Subcutaneous abdominal adipose tissue (tissue), 5 donors: ENCODE data around the gene C2CD2.
A peak's percentile ranks its signal among the peaks of the same experiment; 100 is the strongest.

ENCODE experiments used
- H3K27ac ChIP-seq: one replicate; pipeline ENCODE4 v1.7.0; 2013; ENCODE audit warnings: low read depth, mild to moderate bottlenecking, inconsistent platforms, low read length, moderate library complexity
- H3K27me3 ChIP-seq, 5 donors: one replicate each; pipeline ENCODE4 v1.7.0; 2013; ENCODE audit warnings: low read length in 5 of 5, inconsistent platforms in 1 of 5; ENCODE audit not compliant: control insufficient read depth in 5 of 5, insufficient read depth in 4 of 5
- H3K36me3 ChIP-seq, 5 donors: one replicate each; pipeline ENCODE4 v1.7.0; 2013; ENCODE audit warnings: low read length in 5 of 5; ENCODE audit not compliant: control insufficient read depth in 5 of 5, insufficient read depth in 5 of 5
- H3K4me1 ChIP-seq, 5 donors: one replicate each; pipeline ENCODE4 v1.7.0; 2013; ENCODE audit warnings: low read length in 5 of 5, mild to moderate bottlenecking in 3 of 5, moderate library complexity in 1 of 5; ENCODE audit not compliant: control insufficient read depth in 5 of 5, insufficient read depth in 5 of 5
- H3K4me3 ChIP-seq, 5 donors: one replicate each; pipeline ENCODE4 v1.7.0; 2013; ENCODE audit warnings: low read length in 5 of 5, low read depth in 1 of 5
- H3K9ac ChIP-seq, 5 donors: one replicate each; pipeline ENCODE4 v1.7.0; 2013; ENCODE audit warnings: low read length in 5 of 5, mild to moderate bottlenecking in 4 of 5, moderate library complexity in 3 of 5
- H3K9me3 ChIP-seq, 5 donors: one replicate each; pipeline ENCODE4 v1.7.0; 2013; ENCODE audit warnings: low read length in 5 of 5; ENCODE audit not compliant: control insufficient read depth in 5 of 5
- donor health status: healthy.
- donor health status: healthy.
- donor health status: healthy.
- donor health status: healthy.
- donor health status: healthy.

The C2CD2 gene

GRCh38 chr21:41881051-41881450, 72.8 kb downstream of the C2CD2 start:
- H3K9ac ChIP-seq: no peak overlapping the region
- H3K9me3 ChIP-seq: no peaks in the 10 kb centered on the region
- H3K4me3 ChIP-seq: no peak overlapping the region
- H3K27me3 ChIP-seq: no peaks in the 10 kb centered on the region
- peaks cover 0 to 6% (median 2%) of the 10 kb centered on the region in 5 donors for H3K36me3 ChIP-seq
- H3K4me1 ChIP-seq: peaks cover 0 to 27% (median 21%) of the 10 kb centered on the region in 5 donors
- H3K27ac ChIP-seq: no peak overlapping the region

GRCh38 chr21:41880153-41880552, 73.7 kb downstream of the C2CD2 start:
- Histone ChIP-seq H3K4me3 (peak overlapping the region in 2 of 5 donors; percentile 59 to 73), H3K9ac (peak overlapping the region in 2 of 5 donors; percentile 75 to 88), H3K9me3 (no peaks in the 10 kb centered on the region), H3K27ac (no peak overlapping the region), H3K4me1 (peaks cover 0 to 27% (median 21%) of the 10 kb centered on the region in 5 donors), H3K27me3 (no peaks in the 10 kb centered on the region), H3K36me3 (peaks cover 0 to 3% (median 2%) of the 10 kb centered on the region in 5 donors)

GRCh38 chr21:41879190-41879998, 74.4 kb downstream of the C2CD2 start, which contains the start of gene PRDM15:
TSS of gene PRDM15 (minus strand) at chr21:41879344. CDS start at chr21:41860363, 18,981 bp downstream.
- Histone ChIP-seq H3K36me3 (peaks cover 0 to under 1% (median 0%) of the 10 kb centered on the region in 5 donors), H3K9me3 (no peaks in the 10 kb centered on the region), H3K4me1 (peaks cover 0 to 27% (median 21%) of the 10 kb centered on the region in 5 donors), H3K27ac (peak within 1 kb of the TSS; percentile 79), H3K9ac (peak within 1 kb of the TSS; percentile 22 to 90 (median 89)), H3K4me3 (peak within 1 kb of the TSS; percentile 69 to 82 (median 78)), H3K27me3 (no peaks in the 10 kb centered on the region)

GRCh38 chr21:41878831-41879189, 75.0 kb downstream of the C2CD2 start:
- Histone ChIP-seq H3K36me3 (peaks cover 0 to 4% (median 0%) of the 10 kb centered on the region in 5 donors), H3K27ac (no peak overlapping the region), H3K9ac (peak overlapping the region in 1 of 5 donors; percentile 86), H3K27me3 (no peaks in the 10 kb centered on the region), H3K9me3 (no peaks in the 10 kb centered on the region), H3K4me3 (peak overlapping the region in 4 of 5 donors; percentile 77 to 82 (median 80)), H3K4me1 (peaks cover 0 to 27% (median 21%) of the 10 kb centered on the region in 5 donors)

- Histone ChIP-seq H3K9ac (peak overlapping the region; percentile 22 to 90 (median 89)), H3K27ac (peak overlapping the region; percentile 59), H3K27me3 (no peaks in the 10 kb centered on the region), H3K4me1 (peaks cover 0 to 27% (median 21%) of the 10 kb centered on the region in 5 donors), H3K4me3 (peak overlapping the region; percentile 69 to 82 (median 78)), H3K36me3 (peaks cover 0 to 7% (median 0%) of the 10 kb centered on the region in 5 donors), H3K9me3 (no peaks in the 10 kb centered on the region)
These were observed 75.7 kb downstream of the C2CD2 start for GRCh38 chr21:41877901-41878830.

- H3K36me3 ChIP-seq: peaks cover 0 to 12% (median 0%) of the 10 kb centered on the region in 5 donors
- peaks cover 0 to 27% (median 21%) of the 10 kb centered on the region in 5 donors for H3K4me1 ChIP-seq
- H3K9me3 ChIP-seq: no peaks in the 10 kb centered on the region
- peak overlapping the region in 1 of 5 donors; percentile 89 for H3K9ac ChIP-seq
- H3K27ac ChIP-seq: peak overlapping the region; percentile 59
- no peaks in the 10 kb centered on the region for H3K27me3 ChIP-seq
- peak overlapping the region in 1 of 5 donors; percentile 78 for H3K4me3 ChIP-seq
These were observed 76.7 kb downstream of the C2CD2 start for GRCh38 chr21:41876928-41877652.

- Histone ChIP-seq H3K9me3 (no peaks in the 10 kb centered on the region), H3K4me1 (peaks cover 0 to 27% (median 21%) of the 10 kb centered on the region in 5 donors), H3K27ac (no peak overlapping the region), H3K9ac (no peak overlapping the region), H3K36me3 (peaks cover 0 to 12% (median 0%) of the 10 kb centered on the region in 5 donors), H3K27me3 (no peaks in the 10 kb centered on the region), H3K4me3 (no peak overlapping the region)
These were observed 77.4 kb downstream of the C2CD2 start for GRCh38 chr21:41876396-41876795.

- peaks cover 0 to 12% (median 0%) of the 10 kb centered on the region in 5 donors for H3K36me3 ChIP-seq
- H3K27me3 ChIP-seq: no peaks in the 10 kb centered on the region
- H3K27ac ChIP-seq: no peak overlapping the region
- H3K9ac ChIP-seq: no peak overlapping the region
- no peak overlapping the region for H3K4me3 ChIP-seq
- no peaks in the 10 kb centered on the region for H3K9me3 ChIP-seq
- peaks cover 0 to 22% (median 20%) of the 10 kb centered on the region in 5 donors for H3K4me1 ChIP-seq
These were observed 78.7 kb downstream of the C2CD2 start for GRCh38 chr21:41875086-41875485.

GRCh38 chr21:41874611-41875010, 79.2 kb downstream of the C2CD2 start:
- Histone ChIP-seq H3K36me3 (peaks cover 0 to 12% (median 0%) of the 10 kb centered on the region in 5 donors), H3K27me3 (no peaks in the 10 kb centered on the region), H3K9me3 (no peaks in the 10 kb centered on the region), H3K4me1 (peaks cover 0 to 17% (median 15%) of the 10 kb centered on the region in 5 donors), H3K9ac (no peak overlapping the region), H3K27ac (no peak overlapping the region), H3K4me3 (no peak overlapping the region)
